Measurements from ENCODE around the gene PRKACG. TPM values are rescaled to one million over a fixed set of nuclear protein-coding genes. Genes with fewer than 3 reads are reported as not detected.

PRKACG gene
- total and polyA plus RNA-seq, 2 of the 8 experiments (the other 6 are each of a cell fraction or from before 2014, with no cell fraction given), result not detected

DNA sequence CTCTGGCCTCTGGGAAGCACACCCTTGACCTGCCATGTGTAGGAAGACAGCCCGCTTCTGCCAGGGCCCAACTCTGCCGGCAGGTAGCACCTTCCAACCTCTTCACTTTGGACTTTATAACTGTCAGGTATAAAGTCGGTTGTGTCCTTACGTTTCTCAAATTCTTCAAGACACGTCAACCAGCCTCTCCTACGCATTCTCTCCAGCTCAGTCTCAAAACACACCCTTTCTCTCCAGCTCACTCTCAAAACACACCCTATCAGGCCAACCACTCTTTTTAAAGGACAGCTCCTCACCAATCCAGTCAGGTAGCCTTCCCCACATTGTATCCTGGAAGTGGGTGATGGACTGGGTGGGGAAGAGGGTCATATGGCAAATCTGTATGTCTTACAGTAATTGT is 35.2 kb upstream of the PRKACG start (continued):
- TF ChIP-seq, protein P1, sequence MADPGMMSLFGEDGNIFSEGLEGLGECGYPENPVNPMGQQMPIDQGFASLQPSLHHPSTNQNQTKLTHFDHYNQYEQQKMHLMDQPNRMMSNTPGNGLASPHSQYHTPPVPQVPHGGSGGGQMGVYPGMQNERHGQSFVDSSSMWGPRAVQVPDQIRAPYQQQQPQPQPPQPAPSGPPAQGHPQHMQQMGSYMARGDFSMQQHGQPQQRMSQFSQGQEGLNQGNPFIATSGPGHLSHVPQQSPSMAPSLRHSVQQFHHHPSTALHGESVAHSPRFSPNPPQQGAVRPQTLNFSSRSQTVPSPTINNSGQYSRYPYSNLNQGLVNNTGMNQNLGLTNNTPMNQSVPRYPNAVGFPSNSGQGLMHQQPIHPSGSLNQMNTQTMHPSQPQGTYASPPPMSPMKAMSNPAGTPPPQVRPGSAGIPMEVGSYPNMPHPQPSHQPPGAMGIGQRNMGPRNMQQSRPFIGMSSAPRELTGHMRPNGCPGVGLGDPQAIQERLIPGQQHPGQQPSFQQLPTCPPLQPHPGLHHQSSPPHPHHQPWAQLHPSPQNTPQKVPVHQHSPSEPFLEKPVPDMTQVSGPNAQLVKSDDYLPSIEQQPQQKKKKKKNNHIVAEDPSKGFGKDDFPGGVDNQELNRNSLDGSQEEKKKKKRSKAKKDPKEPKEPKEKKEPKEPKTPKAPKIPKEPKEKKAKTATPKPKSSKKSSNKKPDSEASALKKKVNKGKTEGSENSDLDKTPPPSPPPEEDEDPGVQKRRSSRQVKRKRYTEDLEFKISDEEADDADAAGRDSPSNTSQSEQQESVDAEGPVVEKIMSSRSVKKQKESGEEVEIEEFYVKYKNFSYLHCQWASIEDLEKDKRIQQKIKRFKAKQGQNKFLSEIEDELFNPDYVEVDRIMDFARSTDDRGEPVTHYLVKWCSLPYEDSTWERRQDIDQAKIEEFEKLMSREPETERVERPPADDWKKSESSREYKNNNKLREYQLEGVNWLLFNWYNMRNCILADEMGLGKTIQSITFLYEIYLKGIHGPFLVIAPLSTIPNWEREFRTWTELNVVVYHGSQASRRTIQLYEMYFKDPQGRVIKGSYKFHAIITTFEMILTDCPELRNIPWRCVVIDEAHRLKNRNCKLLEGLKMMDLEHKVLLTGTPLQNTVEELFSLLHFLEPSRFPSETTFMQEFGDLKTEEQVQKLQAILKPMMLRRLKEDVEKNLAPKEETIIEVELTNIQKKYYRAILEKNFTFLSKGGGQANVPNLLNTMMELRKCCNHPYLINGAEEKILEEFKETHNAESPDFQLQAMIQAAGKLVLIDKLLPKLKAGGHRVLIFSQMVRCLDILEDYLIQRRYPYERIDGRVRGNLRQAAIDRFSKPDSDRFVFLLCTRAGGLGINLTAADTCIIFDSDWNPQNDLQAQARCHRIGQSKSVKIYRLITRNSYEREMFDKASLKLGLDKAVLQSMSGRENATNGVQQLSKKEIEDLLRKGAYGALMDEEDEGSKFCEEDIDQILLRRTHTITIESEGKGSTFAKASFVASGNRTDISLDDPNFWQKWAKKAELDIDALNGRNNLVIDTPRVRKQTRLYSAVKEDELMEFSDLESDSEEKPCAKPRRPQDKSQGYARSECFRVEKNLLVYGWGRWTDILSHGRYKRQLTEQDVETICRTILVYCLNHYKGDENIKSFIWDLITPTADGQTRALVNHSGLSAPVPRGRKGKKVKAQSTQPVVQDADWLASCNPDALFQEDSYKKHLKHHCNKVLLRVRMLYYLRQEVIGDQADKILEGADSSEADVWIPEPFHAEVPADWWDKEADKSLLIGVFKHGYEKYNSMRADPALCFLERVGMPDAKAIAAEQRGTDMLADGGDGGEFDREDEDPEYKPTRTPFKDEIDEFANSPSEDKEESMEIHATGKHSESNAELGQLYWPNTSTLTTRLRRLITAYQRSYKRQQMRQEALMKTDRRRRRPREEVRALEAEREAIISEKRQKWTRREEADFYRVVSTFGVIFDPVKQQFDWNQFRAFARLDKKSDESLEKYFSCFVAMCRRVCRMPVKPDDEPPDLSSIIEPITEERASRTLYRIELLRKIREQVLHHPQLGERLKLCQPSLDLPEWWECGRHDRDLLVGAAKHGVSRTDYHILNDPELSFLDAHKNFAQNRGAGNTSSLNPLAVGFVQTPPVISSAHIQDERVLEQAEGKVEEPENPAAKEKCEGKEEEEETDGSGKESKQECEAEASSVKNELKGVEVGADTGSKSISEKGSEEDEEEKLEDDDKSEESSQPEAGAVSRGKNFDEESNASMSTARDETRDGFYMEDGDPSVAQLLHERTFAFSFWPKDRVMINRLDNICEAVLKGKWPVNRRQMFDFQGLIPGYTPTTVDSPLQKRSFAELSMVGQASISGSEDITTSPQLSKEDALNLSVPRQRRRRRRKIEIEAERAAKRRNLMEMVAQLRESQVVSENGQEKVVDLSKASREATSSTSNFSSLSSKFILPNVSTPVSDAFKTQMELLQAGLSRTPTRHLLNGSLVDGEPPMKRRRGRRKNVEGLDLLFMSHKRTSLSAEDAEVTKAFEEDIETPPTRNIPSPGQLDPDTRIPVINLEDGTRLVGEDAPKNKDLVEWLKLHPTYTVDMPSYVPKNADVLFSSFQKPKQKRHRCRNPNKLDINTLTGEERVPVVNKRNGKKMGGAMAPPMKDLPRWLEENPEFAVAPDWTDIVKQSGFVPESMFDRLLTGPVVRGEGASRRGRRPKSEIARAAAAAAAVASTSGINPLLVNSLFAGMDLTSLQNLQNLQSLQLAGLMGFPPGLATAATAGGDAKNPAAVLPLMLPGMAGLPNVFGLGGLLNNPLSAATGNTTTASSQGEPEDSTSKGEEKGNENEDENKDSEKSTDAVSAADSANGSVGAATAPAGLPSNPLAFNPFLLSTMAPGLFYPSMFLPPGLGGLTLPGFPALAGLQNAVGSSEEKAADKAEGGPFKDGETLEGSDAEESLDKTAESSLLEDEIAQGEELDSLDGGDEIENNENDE (IDR thresholded peaks at IDR 0.05; ENCODE audit: insufficient replicate concordance, low read length), result no peak
- no peak for TF ChIP-seq TCF12 (IDR thresholded peaks at IDR 0.05; ENCODE audit: low read depth, low read length)
- no peak for TF ChIP-seq FOSL1 (IDR thresholded peaks at IDR 0.05; ENCODE audit: insufficient read depth, low read depth, low read length)
- TF ChIP-seq RBBP5 (IDR thresholded peaks at IDR 0.05; ENCODE audit: borderline replicate concordance, low read depth, low read length), result no peak
- no peak for TF ChIP-seq SIN3A (conservative IDR thresholded peaks at IDR 0.05 in 1 of 2, IDR thresholded peaks at IDR 0.05 in 1 of 2; ENCODE audit: low read depth in 1 of 2, low read length in 2 of 2)
- no peak for TF ChIP-seq SIRT6 (IDR thresholded peaks at IDR 0.05; ENCODE audit: low read length)
- TF ChIP-seq SP1 (IDR thresholded peaks at IDR 0.05; ENCODE audit: low read depth, low read length), result no peak
- no peak for TF ChIP-seq SRF (IDR thresholded peaks at IDR 0.05; ENCODE audit: low read depth, low read length)
- no peak for TF ChIP-seq CREB1 (IDR thresholded peaks at IDR 0.05)
- TF ChIP-seq TAF7 (optimal IDR thresholded peaks at IDR 0.05; ENCODE audit: borderline replicate concordance, low read depth, low read length), result no peak
- no peak for TF ChIP-seq TAF1 (IDR thresholded peaks at IDR 0.05; ENCODE audit: low read depth, low read length)
- no peak for TF ChIP-seq TBP (IDR thresholded peaks at IDR 0.05; ENCODE audit: low read depth, low read length)
- TF ChIP-seq EGR1 (IDR thresholded peaks at IDR 0.05; ENCODE audit: borderline replicate concordance, low read depth, low read length), result no peak

All from H1 (cell line).